Measurements from ENCODE around the gene CYP4F8. TPM values are rescaled to one million over a fixed set of nuclear protein-coding genes. Genes with fewer than 3 reads are reported as not detected.

CYP4F8 gene
- total and polyA plus RNA-seq, 2 of the 8 experiments (the other 6 are each of a cell fraction or from before 2014, with no cell fraction given) = not detected

DNA sequence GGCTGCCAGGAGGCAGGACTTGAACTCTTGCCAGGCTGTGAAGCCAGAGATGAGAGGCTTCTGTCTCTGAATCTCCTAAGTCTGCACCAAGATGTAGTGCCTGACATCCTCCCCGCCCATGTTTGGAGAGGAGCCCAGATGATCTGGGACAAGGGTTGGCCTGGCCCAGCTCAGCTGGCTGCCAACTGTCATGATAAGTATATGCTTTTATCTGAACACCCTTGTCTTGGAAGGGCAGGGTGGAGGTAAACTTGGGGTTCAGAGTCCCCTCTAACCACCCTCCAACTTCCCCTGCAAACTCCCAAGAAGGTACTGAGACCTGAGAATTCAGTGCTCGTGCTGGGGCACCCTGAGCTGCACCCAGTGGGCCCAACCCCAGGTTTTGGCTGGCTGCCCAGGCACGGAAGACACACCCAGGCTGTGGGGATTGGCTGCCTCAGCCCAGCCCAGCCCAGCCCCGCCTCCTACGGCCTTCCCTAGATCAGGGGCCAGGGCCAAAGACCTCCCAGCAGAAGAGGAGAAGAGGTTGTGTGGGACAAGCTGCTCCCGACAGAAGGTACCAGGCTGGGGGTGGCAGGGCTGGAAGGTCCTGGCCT is 57.7 kb downstream of the CYP4F8 start, which contains the start of gene CYP4F12:
Gene CYP4F12 (plus strand): TSS at position 508 of the 596 bp plus-strand sequence. CDS start 443 bp downstream, outside the sequence.
- Histone ChIP-seq H3K18ac (ENCODE audit: extremely low read depth, low read length) (no peak within 1 kb of the TSS), H3K27ac (ENCODE audit: low read depth, low read length) (no peak within 1 kb of the TSS), H2AFZ (ENCODE audit: low read length) (no peak within 1 kb of the TSS), H3K9ac (replicated peaks in 1 of 4; ENCODE audit: extremely low read depth in 1 of 4, low read depth in 3 of 4, low read length in 3 of 4) (no peak within 1 kb of the TSS), H4K5ac (ENCODE audit: insufficient read length, low read depth, low read length) (no peak within 1 kb of the TSS), H2BK120ac (replicated peaks; ENCODE audit: low read depth, low read length) (no peak within 1 kb of the TSS), H2BK15ac (ENCODE audit: low read length) (no peak within 1 kb of the TSS), H3K4ac (replicated peaks; ENCODE audit: insufficient read length, low read depth, low read length) (no peak within 1 kb of the TSS), H4K20me1 (replicated peaks in 1 of 2; ENCODE audit: control insufficient read depth in 1 of 2, insufficient read depth in 2 of 2, low read length in 2 of 2) (no peaks in the 10 kb centered on the region), H2BK20ac (ENCODE audit: low read length) (no peak within 1 kb of the TSS), H3K23ac (ENCODE audit: insufficient read length) (no peak within 1 kb of the TSS), H2BK12ac (ENCODE audit: low read depth, low read length) (no peak within 1 kb of the TSS), H4K8ac (ENCODE audit: extremely low read depth, insufficient read depth, low read length) (no peak within 1 kb of the TSS), H3K79me2 (ENCODE audit: control insufficient read depth in 1 of 2, insufficient read depth in 2 of 2, low read length in 2 of 2) (no peaks in the 10 kb centered on the region), H3K14ac (ENCODE audit: insufficient read length) (no peak within 1 kb of the TSS), H2AK5ac (ENCODE audit: low read depth, low read length) (no peak within 1 kb of the TSS), H3K36me3 (ENCODE audit: control insufficient read depth in 2 of 4, insufficient read depth in 4 of 4, low read length in 3 of 4) (no peaks in the 10 kb centered on the region), H3K56ac (replicated peaks; ENCODE audit: insufficient read length, low read depth, low read length) (no peak within 1 kb of the TSS), H3K23me2 (ENCODE audit: low read depth, low read length) (no peaks in the 10 kb centered on the region; the same call in 1 of the 2 replicates), H3K4me1 (replicated peaks in 1 of 4; ENCODE audit: control insufficient read depth in 3 of 4, insufficient read depth in 4 of 4, low read length in 3 of 4) (no peaks in the 10 kb centered on the region), H3K27me3 (replicated peaks in 1 of 4; ENCODE audit: control insufficient read depth in 3 of 4, extremely low read depth in 1 of 4, insufficient read depth in 3 of 4, low read length in 3 of 4) (no peaks in the 10 kb centered on the region), H3K9me3 (ENCODE audit: insufficient read depth in 2 of 2, low read depth in 1 of 2, low read length in 1 of 2) (peaks cover 51 to 77% of the 10 kb centered on the region in 2 experiments), H3K79me1 (ENCODE audit: low read depth, low read length) (no peaks in the 10 kb centered on the region), H3K4me3 (ENCODE audit: extremely low read depth in 1 of 4, insufficient read depth in 2 of 4, low read depth in 3 of 4, low read length in 4 of 4) (no peak within 1 kb of the TSS), H2BK5ac (ENCODE audit: low read depth, low read length) (no peak within 1 kb of the TSS), H3K4me2 (ENCODE audit: insufficient read depth in 1 of 2, low read depth in 2 of 2, low read length in 2 of 2) (no peak within 1 kb of the TSS), H4K91ac (replicated peaks; ENCODE audit: insufficient read length, low read length) (no peak within 1 kb of the TSS)
- no peak for FAIRE-seq
- 72% methylated on average over 6 of the region's 6 CpGs; no CpG with 5 or more reads in 1 of the 2 experiments for WGBS, 2 experiments (ENCODE audit: extremely low coverage in 1 of 2, insufficient coverage in 1 of 2, insufficient read length in 1 of 2, insufficient replicate concordance in 2 of 2, low coverage in 1 of 2, low lambda C conversion rate in 2 of 2, missing lambda C conversion rate in 1 of 2)
- ChIA-PET CTCF (ENCODE audit: partially characterized antibody) (no interaction called here), POLR2A (ENCODE audit: partially characterized antibody) (no interaction called here)
- DNase-seq (ENCODE audit: low read depth in 1 of 2, low spot score in 2 of 2) = no peak
- TF ChIP-seq SIX5 (IDR thresholded peaks at IDR 0.05; ENCODE audit: low read depth, low read length) = no peak
- no peak for TF ChIP-seq KDM4A (IDR thresholded peaks at IDR 0.05; ENCODE audit: low read depth, low read length, severe bottlenecking)
- no peak for TF ChIP-seq TEAD4 (IDR thresholded peaks at IDR 0.05; ENCODE audit: low read depth, low read length)
- no peak for TF ChIP-seq FOSL1 (IDR thresholded peaks at IDR 0.05; ENCODE audit: insufficient read depth, low read depth, low read length)
- TF ChIP-seq CBX8 (IDR thresholded peaks at IDR 0.05; ENCODE audit: borderline replicate concordance, low read depth, low read length) = no peak
- TF ChIP-seq BRCA1 (IDR thresholded peaks at IDR 0.05; ENCODE audit: low read depth, low read length) = no peak
- no peak for TF ChIP-seq POLR2A (IDR thresholded peaks at IDR 0.05; ENCODE audit: control extremely low read depth in 1 of 2, low read depth in 2 of 2, low read length in 2 of 2)
- no peak for TF ChIP-seq KDM5A (IDR thresholded peaks at IDR 0.05; ENCODE audit: low read length)
- TF ChIP-seq CBX5 (IDR thresholded peaks at IDR 0.05; ENCODE audit: low read depth, low read length) = no peak
- no peak for TF ChIP-seq NRF1 (IDR thresholded peaks at IDR 0.05; ENCODE audit: low read depth, low read length)
- TF ChIP-seq MAFK (IDR thresholded peaks at IDR 0.05; ENCODE audit: low read depth, low read length) = no peak
- no peak for TF ChIP-seq PHF8 (conservative IDR thresholded peaks at IDR 0.05; ENCODE audit: low read depth, low read length)
- no peak for TF ChIP-seq TAF7 (optimal IDR thresholded peaks at IDR 0.05; ENCODE audit: borderline replicate concordance, low read depth, low read length)
- TF ChIP-seq JUN (IDR thresholded peaks at IDR 0.05; ENCODE audit: low read depth, low read length) = no peak
- no peak for TF ChIP-seq EGR1 (IDR thresholded peaks at IDR 0.05; ENCODE audit: borderline replicate concordance, low read depth, low read length)
